Epithelial cell of proximal tubule (primary cell): ENCODE data around the gene GTF2A1L. TPM values are rescaled to one million over a fixed set of nuclear protein-coding genes. Genes with fewer than 3 reads are reported as not detected.

Source experiments
- DNase-seq: peaks from one replicate; pipeline ENCODE4 v3.0.0-alpha.2; 2011; ENCODE audit warnings: low read depth
- H3K4me3 ChIP-seq: 2 replicates; pipeline ENCODE4 v1.5.1; 2011; ENCODE audit warnings: low read depth, mild to moderate bottlenecking, low read length
- total RNA-seq: library from RNA; depleted of rRNA; stranded (reverse); fragments of >200 nt; gene quantifications from 2 replicates; pipeline ENCODE4 v1.2.3, GENCODE V29; 2015
- TF ChIP-seq, protein P1 (sequence below): conservative IDR thresholded peaks from 2 replicates; pipeline ENCODE4 v1.5.1; 2012; ENCODE audit warnings: low read depth, mild to moderate bottlenecking, low read length

The GTF2A1L gene, protein sequence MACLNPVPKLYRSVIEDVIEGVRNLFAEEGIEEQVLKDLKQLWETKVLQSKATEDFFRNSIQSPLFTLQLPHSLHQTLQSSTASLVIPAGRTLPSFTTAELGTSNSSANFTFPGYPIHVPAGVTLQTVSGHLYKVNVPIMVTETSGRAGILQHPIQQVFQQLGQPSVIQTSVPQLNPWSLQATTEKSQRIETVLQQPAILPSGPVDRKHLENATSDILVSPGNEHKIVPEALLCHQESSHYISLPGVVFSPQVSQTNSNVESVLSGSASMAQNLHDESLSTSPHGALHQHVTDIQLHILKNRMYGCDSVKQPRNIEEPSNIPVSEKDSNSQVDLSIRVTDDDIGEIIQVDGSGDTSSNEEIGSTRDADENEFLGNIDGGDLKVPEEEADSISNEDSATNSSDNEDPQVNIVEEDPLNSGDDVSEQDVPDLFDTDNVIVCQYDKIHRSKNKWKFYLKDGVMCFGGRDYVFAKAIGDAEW
- 0.14 TPM in 1 of 2 replicates, not detected in the other for total RNA-seq

DNA sequence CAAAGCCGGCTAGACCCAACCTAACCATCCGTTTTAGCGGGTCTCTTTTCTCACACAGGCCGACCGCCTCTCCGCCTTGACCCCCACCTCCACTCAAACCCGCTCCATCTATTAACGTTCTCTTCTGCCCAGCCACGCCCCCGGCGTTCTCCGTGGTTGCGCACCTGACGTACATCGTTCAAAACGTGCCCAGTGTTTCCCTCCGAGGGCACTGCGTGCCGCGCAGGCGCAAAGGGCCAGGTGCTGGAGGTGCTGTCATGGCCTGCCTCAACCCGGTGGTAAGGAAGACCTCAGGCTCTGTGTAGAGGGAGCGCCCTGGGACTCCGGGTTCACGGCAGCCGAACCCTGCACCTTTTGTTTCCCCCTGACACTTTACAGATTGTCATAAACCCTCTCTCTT lies at the start of gene GTF2A1L:
Gene GTF2A1L, plus strand, starts transcription at position 239 of the 400 bp plus-strand sequence. Its CDS starts 19 bp downstream, at position 258.
- H3K4me3 ChIP-seq, result no peak within 1 kb of the TSS
- TF ChIP-seq, protein P1, sequence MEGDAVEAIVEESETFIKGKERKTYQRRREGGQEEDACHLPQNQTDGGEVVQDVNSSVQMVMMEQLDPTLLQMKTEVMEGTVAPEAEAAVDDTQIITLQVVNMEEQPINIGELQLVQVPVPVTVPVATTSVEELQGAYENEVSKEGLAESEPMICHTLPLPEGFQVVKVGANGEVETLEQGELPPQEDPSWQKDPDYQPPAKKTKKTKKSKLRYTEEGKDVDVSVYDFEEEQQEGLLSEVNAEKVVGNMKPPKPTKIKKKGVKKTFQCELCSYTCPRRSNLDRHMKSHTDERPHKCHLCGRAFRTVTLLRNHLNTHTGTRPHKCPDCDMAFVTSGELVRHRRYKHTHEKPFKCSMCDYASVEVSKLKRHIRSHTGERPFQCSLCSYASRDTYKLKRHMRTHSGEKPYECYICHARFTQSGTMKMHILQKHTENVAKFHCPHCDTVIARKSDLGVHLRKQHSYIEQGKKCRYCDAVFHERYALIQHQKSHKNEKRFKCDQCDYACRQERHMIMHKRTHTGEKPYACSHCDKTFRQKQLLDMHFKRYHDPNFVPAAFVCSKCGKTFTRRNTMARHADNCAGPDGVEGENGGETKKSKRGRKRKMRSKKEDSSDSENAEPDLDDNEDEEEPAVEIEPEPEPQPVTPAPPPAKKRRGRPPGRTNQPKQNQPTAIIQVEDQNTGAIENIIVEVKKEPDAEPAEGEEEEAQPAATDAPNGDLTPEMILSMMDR, result no peak

DNA sequence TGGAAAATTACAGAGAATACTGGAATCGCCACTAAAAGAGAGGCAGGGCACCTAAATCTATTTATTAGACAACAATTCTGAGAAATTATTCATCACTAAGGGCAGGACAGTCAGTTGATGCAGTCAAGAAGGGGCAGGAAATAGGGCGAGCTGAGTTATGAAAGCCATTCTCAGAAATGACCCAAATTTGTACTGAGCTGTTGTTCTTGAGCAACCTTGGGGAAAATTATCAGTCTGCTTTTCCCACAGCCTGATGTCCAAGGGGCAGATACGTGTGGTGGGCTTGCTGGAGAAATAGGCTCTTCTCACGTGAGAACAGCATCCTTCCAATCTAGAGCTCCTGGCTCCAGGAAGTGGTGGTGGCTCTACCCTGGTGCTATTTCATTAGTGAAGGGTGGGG lies 49.1 kb upstream of the GTF2A1L start:
- DNase-seq, result no peak
- no peak overlapping the region for H3K4me3 ChIP-seq
- TF ChIP-seq, protein P1, result no peak

More for the DNA sequence above, at the start of gene GTF2A1L:
- no peak for DNase-seq

DNA sequence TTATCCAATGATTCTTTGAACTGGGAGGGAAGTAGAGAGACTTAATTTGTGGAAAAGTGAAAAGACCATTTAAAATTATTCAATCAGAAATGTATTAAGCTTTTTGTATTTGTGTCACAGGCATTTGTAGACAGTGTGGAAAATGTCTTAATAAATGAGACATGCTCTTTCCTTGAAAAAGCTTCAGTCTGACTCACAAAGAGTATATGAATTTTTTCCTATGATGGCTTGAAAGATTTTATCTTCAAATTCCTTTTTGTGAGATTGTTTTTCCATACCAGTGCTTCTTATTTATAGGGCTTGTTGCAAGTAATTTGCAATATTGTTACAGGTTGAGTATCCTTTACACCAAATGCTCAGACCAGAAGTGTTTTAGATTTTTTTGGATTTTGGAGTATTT lies 48.2 kb upstream of the GTF2A1L start:
- TF ChIP-seq, protein P1, result no peak
- no peak for DNase-seq
- H3K4me3 ChIP-seq, result no peak overlapping the region

DNA sequence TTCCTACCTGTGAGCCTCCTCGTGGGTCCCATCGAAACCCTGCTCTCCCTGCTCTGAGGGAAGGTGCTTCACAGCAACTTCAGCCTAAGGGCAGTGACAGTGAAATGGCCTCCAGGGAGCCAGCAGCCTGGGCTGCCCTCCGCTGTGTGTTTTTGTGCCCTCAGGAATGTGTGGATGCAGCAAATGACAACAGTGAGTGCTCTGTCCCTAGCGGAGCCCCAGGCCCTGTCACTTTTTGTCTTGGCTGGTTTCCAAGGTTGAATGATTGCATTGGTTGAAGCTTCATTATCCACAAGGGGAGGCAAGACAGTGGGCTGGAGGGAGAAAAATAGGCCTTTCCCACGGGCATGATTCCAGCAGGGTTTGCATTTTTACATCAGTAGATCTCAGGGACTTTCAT lies 44.8 kb upstream of the GTF2A1L start:
- no peak overlapping the region for H3K4me3 ChIP-seq
- TF ChIP-seq, protein P1, result no peak
- DNase-seq, result no peak

DNA sequence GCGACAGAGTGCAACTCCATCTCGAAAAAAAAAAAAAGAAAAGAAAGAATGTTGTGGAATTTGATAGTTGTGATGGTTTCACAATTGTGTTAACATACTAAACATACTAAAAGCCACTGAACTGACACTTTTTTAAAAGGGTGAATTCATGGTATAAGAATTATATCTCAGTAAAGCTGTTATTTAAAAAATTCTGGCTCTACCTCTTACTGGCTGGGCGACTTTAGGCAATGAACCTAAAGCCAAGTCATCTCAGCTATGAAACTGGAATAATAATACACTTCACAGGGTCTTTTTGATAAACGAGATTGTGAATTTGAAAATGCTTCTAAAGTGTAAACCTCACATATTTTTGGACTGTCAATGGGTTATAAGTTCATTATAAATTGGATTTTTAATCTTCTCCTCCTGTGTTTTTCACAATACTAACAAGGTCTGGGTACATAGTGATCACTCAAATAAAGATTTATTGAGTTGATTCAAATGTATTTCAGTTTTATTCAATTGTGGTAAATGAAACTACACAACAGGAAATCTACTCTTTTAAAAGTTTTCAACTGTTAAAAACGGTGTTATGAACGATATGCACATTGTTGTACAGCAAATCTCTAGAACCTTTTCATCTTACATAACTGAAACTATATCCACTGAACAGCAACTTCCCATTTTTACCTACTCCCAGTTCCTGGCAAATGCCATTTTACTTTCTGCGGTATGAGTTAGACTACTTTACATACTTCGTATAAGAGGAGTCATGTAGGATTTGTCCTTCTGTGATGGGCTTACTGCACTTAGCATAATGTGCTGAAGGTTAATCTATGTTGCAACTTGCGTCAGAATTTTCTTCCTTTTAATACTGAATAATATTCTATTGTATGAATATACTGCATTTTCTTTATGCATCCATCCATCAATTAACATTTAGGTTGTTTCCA lies 43.0 kb upstream of the GTF2A1L start:
- no peak overlapping the region for H3K4me3 ChIP-seq
- TF ChIP-seq, protein P1, result no peak
- no peak for DNase-seq

DNA sequence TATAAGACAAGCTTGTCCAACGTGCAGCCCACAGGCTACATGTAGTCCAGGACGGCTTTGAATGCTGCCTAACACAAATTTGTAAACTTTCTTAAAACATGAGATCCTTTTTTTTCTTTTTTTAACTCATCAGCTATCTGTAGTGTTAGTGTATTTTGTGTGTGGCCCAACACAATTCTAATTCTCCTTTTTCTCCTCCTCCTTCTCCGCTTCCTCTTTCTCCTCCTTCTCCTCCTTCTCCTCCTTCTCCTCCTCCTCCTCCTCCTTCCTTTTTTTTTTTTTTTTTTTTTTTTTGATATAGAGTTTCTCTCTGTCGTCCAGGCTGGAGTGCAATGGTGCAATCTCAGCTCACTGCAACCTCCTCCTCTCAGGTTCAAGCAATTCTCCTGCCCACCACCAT lies 39.3 kb upstream of the GTF2A1L start:
- DNase-seq, result no peak
- H3K4me3 ChIP-seq, result no peak overlapping the region
- TF ChIP-seq, protein P1, result no peak
